ENCODE results near the gene CSRP1. TPM values are rescaled to one million over a fixed set of nuclear protein-coding genes. Genes with fewer than 3 reads are reported as not detected.
A peak's percentile ranks its signal among the peaks of the same experiment; 100 is the strongest.

Gene CSRP1
- total RNA-seq, 3 donors from 2014 or later: 150 to 1,587 (median 214) TPM

DNA sequence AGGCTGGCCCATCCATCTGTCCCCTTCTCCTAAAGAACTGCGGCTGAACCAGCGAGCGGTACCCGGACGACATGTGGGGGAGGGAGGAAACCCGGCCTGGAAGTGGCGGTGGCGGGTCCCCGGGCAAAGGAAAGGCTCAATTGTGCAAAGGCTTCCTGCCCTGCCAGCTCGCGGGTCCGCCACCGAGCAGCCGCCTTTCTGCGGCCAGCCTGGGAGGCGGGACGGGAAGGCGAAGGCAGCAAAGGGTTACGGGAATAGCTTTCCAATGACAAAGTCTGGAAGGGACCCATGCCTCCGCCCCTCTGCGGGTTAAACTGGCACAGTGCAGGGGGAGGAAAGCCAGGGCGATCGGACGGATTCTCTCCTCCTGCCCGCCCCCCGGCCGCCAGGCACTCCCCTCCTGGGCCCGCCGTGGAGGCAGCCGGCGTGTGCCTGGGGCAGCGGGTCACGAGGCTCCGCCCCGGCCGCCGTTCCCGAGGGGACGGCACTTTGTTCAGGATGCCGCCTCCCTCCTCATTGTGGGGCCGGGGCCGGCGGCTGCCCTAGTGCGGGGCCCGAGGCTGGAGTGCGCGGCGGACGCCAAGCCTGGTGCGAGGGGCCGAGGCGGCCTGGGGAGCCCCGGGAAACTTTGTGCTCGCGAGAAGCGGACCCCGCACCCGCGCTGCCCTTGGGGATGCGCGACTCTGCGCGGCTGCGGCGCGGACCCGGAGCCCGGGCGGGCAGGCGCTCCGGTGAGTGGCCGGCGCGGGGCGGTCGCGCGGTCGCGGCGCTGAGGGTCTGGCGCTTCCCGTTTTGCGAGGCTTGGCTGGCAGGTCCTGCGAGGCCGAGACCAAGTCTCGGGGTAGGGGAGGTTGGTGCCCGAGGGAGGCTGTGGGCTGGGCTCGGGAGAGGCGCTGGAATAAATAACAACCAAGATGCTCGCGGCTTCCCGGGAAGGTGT lies 32.0 kb upstream of the CSRP1 start, which contains the start of gene NAV1:
TSS of gene NAV1 (plus strand) at position 516 of the 940 bp plus-strand sequence. CDS start 83,758 bp downstream, outside the sequence.
- ATAC-seq (peak; percentile 62), DNase-seq (peak in 2 of 3 donors; percentile 58 to 66)
- H3K4me1 ChIP-seq (ENCODE audit: low read depth): peaks cover 16% of the 10 kb centered on the region
- no peak within 1 kb of the TSS for H3K4me3 ChIP-seq
- H3K9me3 ChIP-seq: no peaks in the 10 kb centered on the region
- intact Hi-C loops (cut with DNase I, micrococcal nuclease): no loop called here
- no peaks in the 10 kb centered on the region for H3K36me3 ChIP-seq (ENCODE audit: low read depth)
- TF ChIP-seq CTCF (IDR thresholded peaks at IDR 0.05): no peak

DNA sequence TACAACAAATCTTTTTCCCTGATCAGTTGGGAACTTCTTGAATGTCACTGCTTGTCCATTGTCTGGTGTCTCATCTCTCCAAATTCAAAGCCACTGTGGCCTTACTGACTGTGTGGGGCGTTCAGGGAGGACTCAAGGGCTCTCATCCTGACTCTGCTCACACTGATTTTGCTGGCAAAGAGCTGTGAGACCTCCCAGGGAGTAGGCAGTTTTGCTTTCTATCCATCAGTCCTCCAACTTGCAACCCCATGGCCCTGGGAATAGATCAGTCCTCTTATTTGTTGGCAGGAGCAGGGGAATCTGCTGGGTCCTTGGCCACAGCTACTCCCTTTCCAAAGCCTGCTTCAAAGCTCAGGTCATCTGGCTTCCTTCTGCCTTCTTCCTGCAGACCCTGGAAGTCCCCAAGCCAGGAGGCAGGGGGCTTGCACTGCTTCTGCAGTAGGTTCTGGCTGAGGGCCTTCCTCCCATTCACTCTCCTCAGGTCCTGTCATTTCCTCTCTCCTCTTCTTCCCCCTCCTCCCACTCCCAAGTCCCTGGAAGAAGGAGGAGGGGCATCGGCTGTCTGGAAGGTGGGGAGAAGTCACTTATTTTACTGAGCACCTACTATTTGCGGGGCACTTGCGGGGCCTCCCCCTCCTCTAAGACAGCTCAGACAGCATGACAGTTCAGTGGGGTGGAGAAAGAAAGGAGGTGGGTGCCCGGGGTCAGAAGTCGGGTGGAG lies 31.1 kb upstream of the CSRP1 start:
- no peak for DNase-seq
- ATAC-seq: no peak
- no peak overlapping the region for H3K4me3 ChIP-seq
- TF ChIP-seq CTCF (IDR thresholded peaks at IDR 0.05): no peak
- peaks cover 16% of the 10 kb centered on the region for H3K4me1 ChIP-seq (ENCODE audit: low read depth)
- no peaks in the 10 kb centered on the region for H3K36me3 ChIP-seq (ENCODE audit: low read depth)
- intact Hi-C loops (cut with DNase I, micrococcal nuclease): no loop called here
- no peaks in the 10 kb centered on the region for H3K9me3 ChIP-seq

GRCh38 chr1:201537467-201537866 lies 30.5 kb upstream of the CSRP1 start:
- no peaks in the 10 kb centered on the region for H3K9me3 ChIP-seq
- ATAC-seq: no peak
- H3K4me1 ChIP-seq (ENCODE audit: low read depth): peaks cover 16% of the 10 kb centered on the region
- no peak overlapping the region for H3K4me3 ChIP-seq
- intact Hi-C loops (cut with DNase I, micrococcal nuclease): no loop called here
- no peak for DNase-seq
- no peak for TF ChIP-seq CTCF (IDR thresholded peaks at IDR 0.05)
- H3K36me3 ChIP-seq (ENCODE audit: low read depth): no peaks in the 10 kb centered on the region

GRCh38 chr1:201537028-201537427 lies 30.1 kb upstream of the CSRP1 start:
- intact Hi-C loops (cut with DNase I, micrococcal nuclease): no loop called here
- Histone ChIP-seq H3K4me3 (no peak overlapping the region), H3K9me3 (no peaks in the 10 kb centered on the region), H3K36me3 (ENCODE audit: low read depth) (no peaks in the 10 kb centered on the region), H3K4me1 (ENCODE audit: low read depth) (peaks cover 16% of the 10 kb centered on the region)
- DNase-seq: no peak
- ATAC-seq: no peak
- no peak for TF ChIP-seq CTCF (IDR thresholded peaks at IDR 0.05)

DNA sequence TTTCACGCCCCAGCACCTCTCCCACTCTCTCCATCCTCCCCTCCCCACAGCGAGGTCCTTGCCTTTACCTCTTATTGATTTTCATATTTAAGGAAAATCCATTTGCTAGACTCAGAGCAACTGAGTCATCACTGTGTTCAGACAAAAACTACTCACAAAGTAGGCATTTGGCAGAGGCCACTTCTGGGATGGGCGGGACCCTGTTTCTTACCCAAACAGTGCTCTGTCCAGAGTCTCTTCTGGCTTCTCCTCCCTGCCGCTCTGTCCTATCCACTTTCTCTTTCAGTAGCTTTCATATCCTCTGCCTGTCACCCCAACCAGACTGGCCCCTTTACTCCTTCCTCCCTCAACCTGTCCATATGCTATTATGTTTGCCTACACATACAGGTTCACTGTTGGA lies 29.6 kb upstream of the CSRP1 start:
- Histone ChIP-seq H3K36me3 (ENCODE audit: low read depth) (no peaks in the 10 kb centered on the region), H3K4me3 (no peak overlapping the region), H3K9me3 (no peaks in the 10 kb centered on the region), H3K4me1 (ENCODE audit: low read depth) (peaks cover 16% of the 10 kb centered on the region)
- TF ChIP-seq CTCF (IDR thresholded peaks at IDR 0.05): no peak
- intact Hi-C loops (cut with DNase I, micrococcal nuclease): no loop called here
- DNase-seq (no peak), ATAC-seq (peak; percentile 22)

Data from mucosa of descending colon (tissue), 3 donors.